ENCODE measurements around the gene ZSCAN16. TPM values are rescaled to one million over a fixed set of nuclear protein-coding genes. Genes with fewer than 3 reads are reported as not detected.

ZSCAN16 gene
- total RNA-seq, 1 donor from 2014 or later, result 6.5 TPM

DNA sequence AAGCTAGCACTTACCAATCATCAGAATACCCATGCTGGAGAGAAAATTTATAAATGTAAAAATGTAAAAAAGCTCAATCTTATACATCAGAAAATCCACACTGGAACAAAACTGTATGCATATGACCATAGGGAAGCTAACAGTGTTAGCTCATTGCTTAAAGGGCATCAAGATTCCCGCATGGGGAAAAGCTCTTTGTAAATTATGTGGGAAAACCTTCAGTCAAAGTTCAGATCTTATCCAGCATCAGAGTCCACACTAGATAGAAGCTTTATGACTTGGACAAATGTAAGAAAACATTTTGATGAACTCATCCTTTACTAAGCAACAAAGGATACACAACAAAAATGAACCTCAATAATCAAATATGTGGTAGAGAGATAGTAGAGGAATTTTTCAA is 52.0 kb downstream of the ZSCAN16 start:
- DNase-seq (ENCODE audit: low spot score), result no peak
- Mint-ChIP-seq H3K4me3 (ENCODE audit: unreplicated experiment) (no peak overlapping the region), H3K27ac (ENCODE audit: unreplicated experiment) (no peak overlapping the region), H3K36me3 (ENCODE audit: low read depth, unreplicated experiment) (no peaks in the 10 kb centered on the region), H3K27me3 (ENCODE audit: unreplicated experiment) (no peaks in the 10 kb centered on the region), H3K9me3 (ENCODE audit: unreplicated experiment) (no peaks in the 10 kb centered on the region), H3K4me1 (ENCODE audit: unreplicated experiment) (no peaks in the 10 kb centered on the region)
- TF ChIP-seq, protein P1, sequence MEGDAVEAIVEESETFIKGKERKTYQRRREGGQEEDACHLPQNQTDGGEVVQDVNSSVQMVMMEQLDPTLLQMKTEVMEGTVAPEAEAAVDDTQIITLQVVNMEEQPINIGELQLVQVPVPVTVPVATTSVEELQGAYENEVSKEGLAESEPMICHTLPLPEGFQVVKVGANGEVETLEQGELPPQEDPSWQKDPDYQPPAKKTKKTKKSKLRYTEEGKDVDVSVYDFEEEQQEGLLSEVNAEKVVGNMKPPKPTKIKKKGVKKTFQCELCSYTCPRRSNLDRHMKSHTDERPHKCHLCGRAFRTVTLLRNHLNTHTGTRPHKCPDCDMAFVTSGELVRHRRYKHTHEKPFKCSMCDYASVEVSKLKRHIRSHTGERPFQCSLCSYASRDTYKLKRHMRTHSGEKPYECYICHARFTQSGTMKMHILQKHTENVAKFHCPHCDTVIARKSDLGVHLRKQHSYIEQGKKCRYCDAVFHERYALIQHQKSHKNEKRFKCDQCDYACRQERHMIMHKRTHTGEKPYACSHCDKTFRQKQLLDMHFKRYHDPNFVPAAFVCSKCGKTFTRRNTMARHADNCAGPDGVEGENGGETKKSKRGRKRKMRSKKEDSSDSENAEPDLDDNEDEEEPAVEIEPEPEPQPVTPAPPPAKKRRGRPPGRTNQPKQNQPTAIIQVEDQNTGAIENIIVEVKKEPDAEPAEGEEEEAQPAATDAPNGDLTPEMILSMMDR (IDR thresholded peaks at IDR 0.05; ENCODE audit: unreplicated experiment), result no peak

Other genes starting within 250 kb of the ZSCAN16 start
- not detected for gene OR2B2, start 212.2 kb upstream of the ZSCAN16 start, total RNA-seq (ENCODE audit: unreplicated experiment)
- not detected for gene OR2B6, start 167.4 kb upstream of the ZSCAN16 start, total RNA-seq (ENCODE audit: unreplicated experiment)
- gene ZNF165, start 44.0 kb upstream of the ZSCAN16 start, total RNA-seq (ENCODE audit: unreplicated experiment), result 1.4 TPM
- gene ZKSCAN8, start 17.3 kb downstream of the ZSCAN16 start, total RNA-seq (ENCODE audit: unreplicated experiment), result 29.5 TPM
- gene ZSCAN9, start 100.7 kb downstream of the ZSCAN16 start, total RNA-seq (ENCODE audit: unreplicated experiment), result 17.5 TPM
- 10.6 TPM for gene ZKSCAN4, start 127.7 kb downstream of the ZSCAN16 start, total RNA-seq (ENCODE audit: unreplicated experiment)
- 0.44 TPM for gene NKAPL, start 134.7 kb downstream of the ZSCAN16 start, total RNA-seq (ENCODE audit: unreplicated experiment)
- 18.4 TPM for gene ZSCAN26, start 142.5 kb downstream of the ZSCAN16 start, total RNA-seq (ENCODE audit: unreplicated experiment)
- 9.7 TPM for gene PGBD1, start 157.0 kb downstream of the ZSCAN16 start, total RNA-seq (ENCODE audit: unreplicated experiment)
- gene ZSCAN31, start 211.5 kb downstream of the ZSCAN16 start, total RNA-seq (ENCODE audit: unreplicated experiment), result 3.7 TPM
- gene ZKSCAN3, start 225.3 kb downstream of the ZSCAN16 start, total RNA-seq (ENCODE audit: unreplicated experiment), result 9.5 TPM